ENCODE results near the gene ANKRD27. TPM values are rescaled to one million over a fixed set of nuclear protein-coding genes. Genes with fewer than 3 reads are reported as not detected.

Gene ANKRD27
- polyA plus RNA-seq, 1 donor from 2014 or later, result 24.6 TPM

- Histone ChIP-seq H3K27me3 (ENCODE audit: insufficient read depth, low read depth, low read length) (peaks cover 27% of the 10 kb centered on the region), H2AFZ (ENCODE audit: low read depth, low read length) (no peak overlapping the region), H3K4me3 (ENCODE audit: low read length) (peak overlapping the region; percentile 91), H3K4me2 (ENCODE audit: low read length) (no peak overlapping the region), H3K79me2 (replicated peaks; ENCODE audit: insufficient read depth, low read length) (peaks cover 14% of the 10 kb centered on the region), H4K20me1 (ENCODE audit: insufficient read depth) (no peaks in the 10 kb centered on the region), H3K9me2 (ENCODE audit: insufficient read depth, low read length) (no peaks in the 10 kb centered on the region), H3K9ac (ENCODE audit: low read length) (no peak overlapping the region), H3K36me3 (ENCODE audit: insufficient read depth, low read length) (no peaks in the 10 kb centered on the region), H3F3A (ENCODE audit: insufficient read depth, low read length, poor library complexity, severe bottlenecking) (no peaks in the 10 kb centered on the region), H3K27ac (ENCODE audit: low read length) (no peak overlapping the region), H3K9me3 (ENCODE audit: low read length) (no peaks in the 10 kb centered on the region)
- peak; percentile 6 for TF ChIP-seq EZH2 (IDR thresholded peaks at IDR 0.05; ENCODE audit: borderline replicate concordance, insufficient read depth, low read length, poor library complexity, severe bottlenecking)
- TF ChIP-seq CTCF (IDR thresholded peaks at IDR 0.05; ENCODE audit: poor library complexity, severe bottlenecking), result no peak
These were observed 1.4 kb upstream of the ANKRD27 start for GRCh38 chr19:32676186-32676894.

GRCh38 chr19:32675720-32676185 is 773 bp upstream of the ANKRD27 start, which contains the start of gene RGS9BP:
TSS of gene RGS9BP (plus strand) at chr19:32675848. CDS start at chr19:32676264, 416 bp downstream.
- no peaks in the 10 kb centered on the region for H3K9me2 ChIP-seq (ENCODE audit: insufficient read depth, low read length)
- peak within 1 kb of the TSS; percentile 91 for H3K4me3 ChIP-seq (ENCODE audit: low read length)
- H3K27me3 ChIP-seq (ENCODE audit: insufficient read depth, low read depth, low read length), result peaks cover 27% of the 10 kb centered on the region
- H3F3A ChIP-seq (ENCODE audit: insufficient read depth, low read length, poor library complexity, severe bottlenecking), result no peaks in the 10 kb centered on the region
- peak within 1 kb of the TSS; percentile 74 for H3K9ac ChIP-seq (ENCODE audit: low read length)
- H2AFZ ChIP-seq (ENCODE audit: low read depth, low read length), result peak within 1 kb of the TSS; percentile 83
- H3K27ac ChIP-seq (ENCODE audit: low read length), result peak within 1 kb of the TSS; percentile 45
- peak within 1 kb of the TSS; percentile 65 for H3K4me2 ChIP-seq (ENCODE audit: low read length)
- H3K79me2 ChIP-seq (replicated peaks; ENCODE audit: insufficient read depth, low read length), result peaks cover 14% of the 10 kb centered on the region
- no peaks in the 10 kb centered on the region for H3K9me3 ChIP-seq (ENCODE audit: low read length)
- TF ChIP-seq EP300 (conservative IDR thresholded peaks at IDR 0.05; ENCODE audit: poor library complexity, severe bottlenecking) (no peak), EZH2 (IDR thresholded peaks at IDR 0.05; ENCODE audit: borderline replicate concordance, insufficient read depth, low read length, poor library complexity, severe bottlenecking) (peak; percentile 15)
- no peaks in the 10 kb centered on the region for H3K36me3 ChIP-seq (ENCODE audit: insufficient read depth, low read length)
- no peaks in the 10 kb centered on the region for H4K20me1 ChIP-seq (ENCODE audit: insufficient read depth)

GRCh38 chr19:32674153-32674930 is 638 bp downstream of the ANKRD27 start:
- peak overlapping the region; percentile 45 for H3K27ac ChIP-seq (ENCODE audit: low read length)
- no peak overlapping the region for H2AFZ ChIP-seq (ENCODE audit: low read depth, low read length)
- H3K36me3 ChIP-seq (ENCODE audit: insufficient read depth, low read length), result no peaks in the 10 kb centered on the region
- H3K79me2 ChIP-seq (replicated peaks; ENCODE audit: insufficient read depth, low read length), result peaks cover 14% of the 10 kb centered on the region
- H3K9ac ChIP-seq (ENCODE audit: low read length), result peak overlapping the region; percentile 74
- peak overlapping the region; percentile 91 for H3K4me3 ChIP-seq (ENCODE audit: low read length)
- H3K9me2 ChIP-seq (ENCODE audit: insufficient read depth, low read length), result no peaks in the 10 kb centered on the region
- H4K20me1 ChIP-seq (ENCODE audit: insufficient read depth), result no peaks in the 10 kb centered on the region
- H3F3A ChIP-seq (ENCODE audit: insufficient read depth, low read length, poor library complexity, severe bottlenecking), result no peaks in the 10 kb centered on the region
- peak; percentile 52 for TF ChIP-seq MXI1 (conservative IDR thresholded peaks at IDR 0.05; ENCODE audit: poor library complexity, severe bottlenecking)
- peak; percentile 44 for TF ChIP-seq SMC3 (conservative IDR thresholded peaks at IDR 0.05; ENCODE audit: poor library complexity)
- TF ChIP-seq RAD21 (conservative IDR thresholded peaks at IDR 0.05), result no peak
- peak overlapping the region; percentile 72 for H3K4me2 ChIP-seq (ENCODE audit: low read length)
- peaks cover 27% of the 10 kb centered on the region for H3K27me3 ChIP-seq (ENCODE audit: insufficient read depth, low read depth, low read length)
- H3K9me3 ChIP-seq (ENCODE audit: low read length), result no peaks in the 10 kb centered on the region

All from neural cell (in vitro differentiated cells).